ENCODE results near the gene TRAPPC12.

TRAPPC12 gene

GRCh38 chr2:3504741-3505140 is 125.2 kb downstream of the TRAPPC12 start:
- Histone ChIP-seq H3K27me3 (ENCODE audit: control insufficient read depth, low read length) (no peaks in the 10 kb centered on the region), H3K4me2 (ENCODE audit: low read length) (no peak overlapping the region), H3K4me3 (ENCODE audit: low read length) (no peak overlapping the region), H3K4me1 (ENCODE audit: control insufficient read depth, low read length) (no peaks in the 10 kb centered on the region), H4K20me1 (ENCODE audit: control insufficient read depth, insufficient read depth, low read depth, low read length) (no peaks in the 10 kb centered on the region), H3K79me2 (ENCODE audit: control insufficient read depth, low read length) (no peaks in the 10 kb centered on the region), H3K9me3 (ENCODE audit: control insufficient read depth, insufficient read depth, low read length) (no peaks in the 10 kb centered on the region), H3F3A (ENCODE audit: control insufficient read depth, insufficient read depth) (0 out of 2 replicates have a peak, but pooled peaks cover 3% of the 10 kb centered on the region), H3K9me2 (replicated peaks; ENCODE audit: control insufficient read depth, low read length) (no peaks in the 10 kb centered on the region), H3K36me3 (ENCODE audit: control insufficient read depth, low read length) (peaks cover 25% of the 10 kb centered on the region), H3K27ac (ENCODE audit: low read depth, low read length) (no peak overlapping the region)
- no peak for TF ChIP-seq EZH2phosphoT487 (IDR thresholded peaks at IDR 0.05; ENCODE audit: borderline replicate concordance, low read length)
- no peak for TF ChIP-seq CTCF (IDR thresholded peaks at IDR 0.05; ENCODE audit: low read depth, low read length, poor library complexity, severe bottlenecking)

GRCh38 chr2:3505771-3506170 is 126.3 kb downstream of the TRAPPC12 start:
- H3K4me2 ChIP-seq (ENCODE audit: low read length): no peak overlapping the region
- H3K36me3 ChIP-seq (ENCODE audit: control insufficient read depth, low read length): peaks cover 20% of the 10 kb centered on the region
- H3K4me1 ChIP-seq (ENCODE audit: control insufficient read depth, low read length): no peaks in the 10 kb centered on the region
- no peaks in the 10 kb centered on the region for H3K79me2 ChIP-seq (ENCODE audit: control insufficient read depth, low read length)
- H3K9me2 ChIP-seq (replicated peaks; ENCODE audit: control insufficient read depth, low read length): no peaks in the 10 kb centered on the region
- TF ChIP-seq EZH2phosphoT487 (IDR thresholded peaks at IDR 0.05; ENCODE audit: borderline replicate concordance, low read length) (no peak), CTCF (IDR thresholded peaks at IDR 0.05; ENCODE audit: low read depth, low read length, poor library complexity, severe bottlenecking) (no peak)
- no peak overlapping the region for H3K4me3 ChIP-seq (ENCODE audit: low read length)
- no peaks in the 10 kb centered on the region for H3K9me3 ChIP-seq (ENCODE audit: control insufficient read depth, insufficient read depth, low read length)
- H4K20me1 ChIP-seq (ENCODE audit: control insufficient read depth, insufficient read depth, low read depth, low read length): no peaks in the 10 kb centered on the region
- no peak overlapping the region for H3K27ac ChIP-seq (ENCODE audit: low read depth, low read length)
- H3K27me3 ChIP-seq (ENCODE audit: control insufficient read depth, low read length): no peaks in the 10 kb centered on the region
- 0 out of 2 replicates have a peak, but pooled peaks cover 3% of the 10 kb centered on the region for H3F3A ChIP-seq (ENCODE audit: control insufficient read depth, insufficient read depth)

- TF ChIP-seq EZH2phosphoT487 (IDR thresholded peaks at IDR 0.05; ENCODE audit: borderline replicate concordance, low read length) (no peak), CTCF (IDR thresholded peaks at IDR 0.05; ENCODE audit: low read depth, low read length, poor library complexity, severe bottlenecking) (no peak)
- Histone ChIP-seq H4K20me1 (ENCODE audit: control insufficient read depth, insufficient read depth, low read depth, low read length) (no peaks in the 10 kb centered on the region), H3K4me3 (ENCODE audit: low read length) (no peak overlapping the region), H3K79me2 (ENCODE audit: control insufficient read depth, low read length) (peaks cover 6% of the 10 kb centered on the region), H3F3A (ENCODE audit: control insufficient read depth, insufficient read depth) (0 out of 2 replicates have a peak, but pooled peaks cover 3% of the 10 kb centered on the region), H3K36me3 (ENCODE audit: control insufficient read depth, low read length) (peaks cover 50% of the 10 kb centered on the region), H3K27me3 (ENCODE audit: control insufficient read depth, low read length) (no peaks in the 10 kb centered on the region), H3K4me1 (ENCODE audit: control insufficient read depth, low read length) (peaks cover 21% of the 10 kb centered on the region), H3K4me2 (ENCODE audit: low read length) (no peak overlapping the region), H3K27ac (ENCODE audit: low read depth, low read length) (no peak overlapping the region), H3K9me2 (replicated peaks; ENCODE audit: control insufficient read depth, low read length) (no peaks in the 10 kb centered on the region), H3K9me3 (ENCODE audit: control insufficient read depth, insufficient read depth, low read length) (peaks cover 4% of the 10 kb centered on the region; the same call in 1 of the 2 replicates)
Observed at GRCh38 chr2:3512086-3512485, 132.6 kb downstream of the TRAPPC12 start.
